ENCODE data around the gene HTR2C. TPM values are rescaled to one million over a fixed set of nuclear protein-coding genes. Genes with fewer than 3 reads are reported as not detected.

Gene HTR2C
- total and polyA plus RNA-seq, 2 experiments from 2014 or later: 2.0 to 2.4 TPM

DNA sequence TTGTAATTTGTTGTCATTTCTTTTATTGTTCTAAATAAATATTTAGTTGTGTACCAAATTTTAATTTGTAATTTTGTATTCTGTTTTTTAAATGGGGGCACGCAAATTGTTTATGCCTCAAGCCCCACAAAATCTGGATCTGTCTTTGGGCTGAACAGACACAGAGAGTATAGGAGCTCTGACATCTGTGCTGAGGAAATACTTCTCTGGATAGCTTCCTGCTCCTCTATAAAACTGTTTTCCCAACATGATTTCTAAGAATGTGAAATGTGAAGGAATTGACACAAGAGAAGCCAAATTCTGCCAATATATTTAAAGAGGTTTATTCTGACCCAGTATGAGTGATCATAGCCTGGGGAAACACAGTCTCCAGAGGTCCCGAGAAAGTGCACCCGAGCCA is 340.5 kb downstream of the HTR2C start:
- H3K27me3 Mint-ChIP-seq (ENCODE audit: insufficient read depth, low read depth, poor library complexity): peaks cover 4% of the 10 kb centered on the region
- no peak overlapping the region for H3K27ac ChIP-seq (ENCODE audit: low read depth)
- H3K79me2 ChIP-seq (replicated peaks; ENCODE audit: insufficient read depth): no peaks in the 10 kb centered on the region
- H3K36me3 ChIP-seq (ENCODE audit: insufficient read depth): no peaks in the 10 kb centered on the region
- 0 out of 2 replicates have a peak, but pooled peaks cover 4% of the 10 kb centered on the region for H3K4me1 ChIP-seq (ENCODE audit: insufficient read depth)
- no peak overlapping the region for H3K4me3 Mint-ChIP-seq
- H4K20me1 ChIP-seq (replicated peaks; ENCODE audit: insufficient read depth): no peaks in the 10 kb centered on the region
- no peak for ATAC-seq
- no peak overlapping the region for H2AFZ ChIP-seq
- H3F3A ChIP-seq (replicated peaks; ENCODE audit: low read depth): no peaks in the 10 kb centered on the region
- no peak overlapping the region for H3K4me2 ChIP-seq
- H3K36me3 Mint-ChIP-seq (ENCODE audit: low read depth): no peaks in the 10 kb centered on the region
- H3K27me3 ChIP-seq (ENCODE audit: insufficient read depth): no peaks in the 10 kb centered on the region
- peaks cover 7% of the 10 kb centered on the region; the same call in 2 of the 3 replicates for H3K4me1 Mint-ChIP-seq
- H3K9me2 ChIP-seq (ENCODE audit: insufficient read depth): no peaks in the 10 kb centered on the region
- no peak for DNase-seq (ENCODE audit: low spot score)
- H3K27ac Mint-ChIP-seq: no peak overlapping the region
- H3K9me3 Mint-ChIP-seq: no peaks in the 10 kb centered on the region
- H3K4me3 ChIP-seq: no peak overlapping the region
- no peak for TF ChIP-seq REST (IDR thresholded peaks at IDR 0.05; ENCODE audit: unreplicated experiment)
- TF ChIP-seq JUNB (IDR thresholded peaks at IDR 0.05; ENCODE audit: unreplicated experiment): no peak
- TF ChIP-seq, protein P1, sequence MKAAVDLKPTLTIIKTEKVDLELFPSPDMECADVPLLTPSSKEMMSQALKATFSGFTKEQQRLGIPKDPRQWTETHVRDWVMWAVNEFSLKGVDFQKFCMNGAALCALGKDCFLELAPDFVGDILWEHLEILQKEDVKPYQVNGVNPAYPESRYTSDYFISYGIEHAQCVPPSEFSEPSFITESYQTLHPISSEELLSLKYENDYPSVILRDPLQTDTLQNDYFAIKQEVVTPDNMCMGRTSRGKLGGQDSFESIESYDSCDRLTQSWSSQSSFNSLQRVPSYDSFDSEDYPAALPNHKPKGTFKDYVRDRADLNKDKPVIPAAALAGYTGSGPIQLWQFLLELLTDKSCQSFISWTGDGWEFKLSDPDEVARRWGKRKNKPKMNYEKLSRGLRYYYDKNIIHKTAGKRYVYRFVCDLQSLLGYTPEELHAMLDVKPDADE (IDR thresholded peaks at IDR 0.05): no peak
- TF ChIP-seq EZH2phosphoT487 (IDR thresholded peaks at IDR 0.05; ENCODE audit: unreplicated experiment): no peak
- TF ChIP-seq POLR2AphosphoS5 (IDR thresholded peaks at IDR 0.05; ENCODE audit: low read depth): no peak
- no peak for TF ChIP-seq ZNF462 (CRISPR knock-in tag; IDR thresholded peaks at IDR 0.05)
- TF ChIP-seq STAT1 (IDR thresholded peaks at IDR 0.05; ENCODE audit: unreplicated experiment): no peak
